ENCODE data around the gene DPH6.

DNA sequence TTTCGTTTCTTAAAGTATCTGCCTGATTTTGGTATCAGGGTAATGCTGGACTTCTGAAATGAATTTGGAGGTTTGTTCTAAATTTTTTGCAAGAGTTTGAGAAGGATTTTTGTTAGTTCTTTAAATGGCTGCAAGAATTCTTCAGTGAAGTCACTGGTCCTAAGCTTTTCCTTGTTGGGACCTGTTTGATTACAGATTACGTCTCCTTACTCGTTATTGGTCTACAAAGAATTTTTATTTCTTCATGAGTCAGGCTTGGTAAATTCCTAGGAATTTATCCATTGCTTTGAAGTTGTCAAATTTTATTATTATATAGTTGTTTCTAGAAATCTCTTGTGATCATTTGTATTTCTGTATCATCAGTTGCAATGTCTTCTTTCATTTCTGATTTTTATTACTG, 196.0 kb downstream of the DPH6 start:
- TF ChIP-seq, protein P1, sequence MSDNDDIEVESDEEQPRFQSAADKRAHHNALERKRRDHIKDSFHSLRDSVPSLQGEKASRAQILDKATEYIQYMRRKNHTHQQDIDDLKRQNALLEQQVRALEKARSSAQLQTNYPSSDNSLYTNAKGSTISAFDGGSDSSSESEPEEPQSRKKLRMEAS (IDR thresholded peaks at IDR 0.05), result no peak
- TF ChIP-seq, protein P2, sequence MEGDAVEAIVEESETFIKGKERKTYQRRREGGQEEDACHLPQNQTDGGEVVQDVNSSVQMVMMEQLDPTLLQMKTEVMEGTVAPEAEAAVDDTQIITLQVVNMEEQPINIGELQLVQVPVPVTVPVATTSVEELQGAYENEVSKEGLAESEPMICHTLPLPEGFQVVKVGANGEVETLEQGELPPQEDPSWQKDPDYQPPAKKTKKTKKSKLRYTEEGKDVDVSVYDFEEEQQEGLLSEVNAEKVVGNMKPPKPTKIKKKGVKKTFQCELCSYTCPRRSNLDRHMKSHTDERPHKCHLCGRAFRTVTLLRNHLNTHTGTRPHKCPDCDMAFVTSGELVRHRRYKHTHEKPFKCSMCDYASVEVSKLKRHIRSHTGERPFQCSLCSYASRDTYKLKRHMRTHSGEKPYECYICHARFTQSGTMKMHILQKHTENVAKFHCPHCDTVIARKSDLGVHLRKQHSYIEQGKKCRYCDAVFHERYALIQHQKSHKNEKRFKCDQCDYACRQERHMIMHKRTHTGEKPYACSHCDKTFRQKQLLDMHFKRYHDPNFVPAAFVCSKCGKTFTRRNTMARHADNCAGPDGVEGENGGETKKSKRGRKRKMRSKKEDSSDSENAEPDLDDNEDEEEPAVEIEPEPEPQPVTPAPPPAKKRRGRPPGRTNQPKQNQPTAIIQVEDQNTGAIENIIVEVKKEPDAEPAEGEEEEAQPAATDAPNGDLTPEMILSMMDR (IDR thresholded peaks at IDR 0.05; ENCODE audit: low read depth, low read length, missing input control), result no peak
